GM13977 (cell line): ENCODE data around the gene GPR142.
A peak's percentile ranks its signal among the peaks of the same experiment; 100 is the strongest.

Experiments used
- DNase-seq: peaks from one replicate; pipeline ENCODE4 v3.0.0; 2012; ENCODE audit warnings: low spot score
- in situ Hi-C: fragments of 300-500 bp; cut with MboI; formaldehyde crosslinking; loops from one replicate; pipeline ENCODE4 v1.12.0; 2022; ENCODE audit warnings: low sequenced_read_pairs, low pct_unique_long_range_greater_than_20kb, mixed read lengths, inconsistent platforms; ENCODE audit not compliant: unreplicated experiment
- TF ChIP-seq, protein P1 (sequence below): IDR thresholded peaks from 2 replicates; pipeline ENCODE4 v1.5.1; 2012; ENCODE audit warnings: mild to moderate bottlenecking, control low read depth; ENCODE audit not compliant: insufficient read depth; ENCODE audit errors: extremely low read depth, missing control alignments

GPR142 gene

GRCh38 chr17:74407384-74407783 lies 40.1 kb downstream of the GPR142 start:
- TF ChIP-seq, protein P1, sequence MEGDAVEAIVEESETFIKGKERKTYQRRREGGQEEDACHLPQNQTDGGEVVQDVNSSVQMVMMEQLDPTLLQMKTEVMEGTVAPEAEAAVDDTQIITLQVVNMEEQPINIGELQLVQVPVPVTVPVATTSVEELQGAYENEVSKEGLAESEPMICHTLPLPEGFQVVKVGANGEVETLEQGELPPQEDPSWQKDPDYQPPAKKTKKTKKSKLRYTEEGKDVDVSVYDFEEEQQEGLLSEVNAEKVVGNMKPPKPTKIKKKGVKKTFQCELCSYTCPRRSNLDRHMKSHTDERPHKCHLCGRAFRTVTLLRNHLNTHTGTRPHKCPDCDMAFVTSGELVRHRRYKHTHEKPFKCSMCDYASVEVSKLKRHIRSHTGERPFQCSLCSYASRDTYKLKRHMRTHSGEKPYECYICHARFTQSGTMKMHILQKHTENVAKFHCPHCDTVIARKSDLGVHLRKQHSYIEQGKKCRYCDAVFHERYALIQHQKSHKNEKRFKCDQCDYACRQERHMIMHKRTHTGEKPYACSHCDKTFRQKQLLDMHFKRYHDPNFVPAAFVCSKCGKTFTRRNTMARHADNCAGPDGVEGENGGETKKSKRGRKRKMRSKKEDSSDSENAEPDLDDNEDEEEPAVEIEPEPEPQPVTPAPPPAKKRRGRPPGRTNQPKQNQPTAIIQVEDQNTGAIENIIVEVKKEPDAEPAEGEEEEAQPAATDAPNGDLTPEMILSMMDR = no peak
- DNase-seq = no peak
- in situ Hi-C loops = no loop called here

DNA sequence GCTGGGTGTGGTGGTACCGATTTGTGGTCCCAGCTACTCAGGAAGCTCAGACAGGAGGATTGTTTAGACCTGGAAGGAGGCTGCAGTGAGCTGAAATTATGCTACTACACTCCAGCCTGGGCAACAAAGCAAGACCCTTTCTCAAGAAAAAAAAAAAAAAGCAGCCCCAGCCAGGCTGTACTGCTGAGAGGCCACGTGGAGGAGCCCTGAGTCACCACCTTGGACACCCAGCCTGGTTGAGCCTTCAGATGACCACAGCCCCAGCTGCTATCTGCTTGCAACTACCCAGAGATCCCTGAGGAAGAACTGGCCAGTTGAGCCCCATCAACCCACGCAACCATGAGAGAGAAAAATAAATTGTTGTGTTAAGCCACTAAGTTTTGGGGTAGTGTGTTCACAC lies 41.0 kb downstream of the GPR142 start:
- TF ChIP-seq, protein P1 = peak; percentile 49
- in situ Hi-C loops = no loop called here
- no peak for DNase-seq

DNA sequence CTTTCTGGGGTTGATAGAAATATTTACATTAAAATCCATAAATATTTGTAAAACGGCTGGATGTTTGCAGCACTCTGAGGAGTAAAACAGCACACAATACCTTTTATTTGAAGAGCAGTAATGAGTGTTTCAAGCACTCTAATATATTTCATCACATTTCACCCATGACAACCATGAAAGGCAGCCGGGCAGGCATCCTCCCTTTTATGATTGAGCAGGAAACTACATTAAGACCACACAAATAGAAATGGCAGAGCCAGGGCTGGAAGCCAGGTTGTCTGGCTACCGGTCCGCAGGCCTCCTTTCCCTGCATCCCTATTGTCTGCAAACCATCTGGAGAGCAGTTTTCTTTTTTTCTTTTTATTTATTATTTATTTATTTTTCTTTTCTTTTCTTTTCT lies 41.5 kb downstream of the GPR142 start:
- DNase-seq = no peak
- TF ChIP-seq, protein P1 = no peak
- in situ Hi-C loops = no loop called here

GRCh38 chr17:74410001-74410443 lies 42.7 kb downstream of the GPR142 start:
- in situ Hi-C loops = no loop called here

DNA sequence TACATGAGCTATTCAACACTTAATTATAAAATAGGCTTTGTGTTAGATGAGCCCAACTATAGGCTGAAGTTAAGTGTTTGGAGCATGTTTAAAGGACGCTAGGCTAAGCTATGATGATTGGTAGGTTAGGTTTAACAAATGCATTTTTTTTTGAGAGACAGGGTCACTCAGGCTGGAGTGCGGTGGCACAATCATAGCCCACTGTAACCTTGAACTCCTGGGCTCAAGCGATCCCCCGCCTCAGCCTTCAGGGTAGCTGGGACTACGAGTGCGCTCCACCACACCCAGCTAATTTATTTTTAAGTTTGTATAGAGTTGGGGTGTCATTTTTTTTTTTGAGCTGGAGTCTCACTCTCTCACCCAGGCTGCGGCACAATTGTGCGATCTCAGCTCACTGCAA lies 45.3 kb downstream of the GPR142 start:
- TF ChIP-seq, protein P1 = no peak
- no peak for DNase-seq
- in situ Hi-C loops = no loop called here

More at GRCh38 chr17:74410001-74410443, 42.7 kb downstream of the GPR142 start:
- DNase-seq = no peak
- TF ChIP-seq, protein P1 = no peak

DNA sequence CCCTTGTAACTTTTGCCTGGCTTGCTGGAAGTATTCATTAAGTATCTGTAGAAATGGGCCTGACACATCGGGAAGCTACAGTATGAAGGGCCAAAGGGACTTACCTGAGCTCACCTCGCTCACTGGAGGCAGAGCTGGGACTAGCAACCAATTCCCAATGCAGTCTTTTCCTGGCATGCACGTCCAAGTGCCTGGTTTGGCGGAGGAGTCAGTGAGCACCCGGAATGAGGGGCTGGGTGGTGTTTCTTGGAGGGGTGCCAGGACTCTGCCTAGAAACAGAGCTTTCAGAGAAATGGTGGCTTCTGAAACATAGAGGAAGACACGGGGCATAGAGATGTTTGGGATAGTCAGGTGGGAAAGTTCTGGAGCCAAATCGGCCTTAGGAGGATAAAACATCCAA lies 46.2 kb downstream of the GPR142 start:
- in situ Hi-C loops = no loop called here
- TF ChIP-seq, protein P1 = no peak
- DNase-seq = no peak

DNA sequence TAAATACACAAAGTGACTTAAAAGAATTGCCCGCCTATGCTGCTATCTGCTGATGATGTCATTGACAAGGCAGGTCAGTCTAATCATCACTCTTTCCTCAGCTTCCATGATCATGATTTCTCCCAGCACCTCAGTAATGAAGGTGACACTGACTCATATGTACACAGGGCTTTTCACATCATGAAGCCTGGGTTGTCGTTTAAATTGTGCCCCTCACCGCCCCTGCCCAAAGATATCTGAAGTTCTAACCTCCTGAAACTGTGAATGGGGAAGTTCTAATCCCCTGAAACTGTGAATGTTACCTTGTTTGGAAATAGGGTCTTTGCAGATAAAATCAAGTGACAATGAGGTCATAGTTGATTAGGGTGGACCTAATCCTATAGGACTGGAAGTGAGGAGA lies 47.2 kb downstream of the GPR142 start:
- DNase-seq = no peak
- TF ChIP-seq, protein P1 = no peak
- in situ Hi-C loops = no loop called here
